ENCODE data around the gene CSPG4. TPM values are rescaled to one million over a fixed set of nuclear protein-coding genes. Genes with fewer than 3 reads are reported as not detected.

CSPG4 gene
- total and polyA plus RNA-seq, 2 of the 13 experiments (the other 11 are each of a cell fraction or from before 2014, with no cell fraction given) = 0.01 to 0.04 TPM

- TF ChIP-seq GLMP (CRISPR knock-in tag; IDR thresholded peaks at IDR 0.05; ENCODE audit: borderline replicate concordance) (no peak), LCORL (IDR thresholded peaks at IDR 0.05) (no peak), LCORL (CRISPR knock-in tag; IDR thresholded peaks at IDR 0.05) (peak; percentile 94), SMAD9 (CRISPR knock-in tag; IDR thresholded peaks at IDR 0.05) (0 out of 2 replicates have a peak, but pooled peaks have one; percentile 22), ZBTB4 (CRISPR knock-in tag; IDR thresholded peaks at IDR 0.05; ENCODE audit: borderline replicate concordance) (no peak), SATB2 (CRISPR knock-in tag; IDR thresholded peaks at IDR 0.05) (no peak), ZNF20 (CRISPR knock-in tag; IDR thresholded peaks at IDR 0.05) (no peak), ZNF160 (CRISPR knock-in tag; IDR thresholded peaks at IDR 0.05) (peak; percentile 34; the same call in 1 of the 2 replicates), ZNF605 (CRISPR knock-in tag; IDR thresholded peaks at IDR 0.05) (0 out of 2 replicates have a peak, but pooled peaks have one; percentile 36), ZBTB7B (CRISPR knock-in tag; IDR thresholded peaks at IDR 0.05) (peak; percentile 85), ZNF577 (CRISPR knock-in tag; IDR thresholded peaks at IDR 0.05; ENCODE audit: borderline replicate concordance, low read depth) (no peak), SP140L (CRISPR knock-in tag; IDR thresholded peaks at IDR 0.05; ENCODE audit: borderline replicate concordance) (no peak), ZNF564 (CRISPR knock-in tag; IDR thresholded peaks at IDR 0.05) (no peak), ZNF432 (CRISPR knock-in tag; IDR thresholded peaks at IDR 0.05; ENCODE audit: borderline replicate concordance) (no peak), ZNF10 (CRISPR knock-in tag; IDR thresholded peaks at IDR 0.05; ENCODE audit: borderline replicate concordance, low read depth) (no peak), ZNF331 (CRISPR knock-in tag; IDR thresholded peaks at IDR 0.05) (no peak), SMARCC2 (IDR thresholded peaks at IDR 0.05) (no peak), GLI4 (CRISPR knock-in tag; IDR thresholded peaks at IDR 0.05; ENCODE audit: borderline replicate concordance) (no peak), PLRG1 (conservative IDR thresholded peaks at IDR 0.05) (no peak), ZNF205 (CRISPR knock-in tag; IDR thresholded peaks at IDR 0.05) (peak; percentile 57; the same call in 1 of the 2 replicates), GATA4 (IDR thresholded peaks at IDR 0.05; ENCODE audit: borderline replicate concordance, low read depth) (no peak), DBP (CRISPR knock-in tag; IDR thresholded peaks at IDR 0.05; ENCODE audit: not compliant biosample characterization) (no peak), SP1 (IDR thresholded peaks at IDR 0.05) (no peak), SP1 (CRISPR knock-in tag; IDR thresholded peaks at IDR 0.05) (peak; percentile 18; the same call in 1 of the 2 replicates), ISX (CRISPR knock-in tag; conservative IDR thresholded peaks at IDR 0.05) (no peak; the same call in 1 of the 2 replicates), CHD2 (IDR thresholded peaks at IDR 0.05; ENCODE audit: low read depth, low read length) (no peak), ZBTB20 (CRISPR knock-in tag; IDR thresholded peaks at IDR 0.05; ENCODE audit: borderline replicate concordance, low read depth) (peak; percentile 52; the same call in 1 of the 2 replicates)
Measured at GRCh38 chr15:75650908-75651809, 61.5 kb downstream of the CSPG4 start (continued).

All from HepG2 (cell line).